ENCODE results near the gene CAMKK1. TPM values are rescaled to one million over a fixed set of nuclear protein-coding genes. Genes with fewer than 3 reads are reported as not detected.

Gene CAMKK1
- total RNA-seq, 1 experiment from 2014 or later, result 3.4 TPM

DNA sequence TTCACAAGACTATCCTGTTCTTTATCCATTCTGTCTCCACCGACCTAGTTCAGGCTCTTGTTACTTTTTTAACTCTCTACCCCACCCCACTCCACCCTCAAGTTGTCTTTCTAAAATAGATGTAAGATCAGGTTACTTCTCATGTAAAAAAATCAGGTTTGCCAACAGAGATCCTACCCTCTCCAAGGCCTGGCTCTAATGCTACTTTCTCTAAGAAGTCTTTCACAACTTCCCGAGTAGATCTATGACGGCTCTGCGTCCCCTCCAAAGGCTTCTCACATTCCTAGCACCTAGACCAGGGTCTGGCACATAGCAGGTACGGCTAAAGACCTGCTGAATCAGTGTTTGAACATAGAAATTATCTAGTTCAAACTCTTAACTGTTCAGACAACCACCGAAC, 77.7 kb downstream of the CAMKK1 start:
- H3K4me1 ChIP-seq, result no peaks in the 10 kb centered on the region
- DNase-seq, result no peak
- no peaks in the 10 kb centered on the region for H3K27me3 ChIP-seq
- no peak overlapping the region for H3K4me3 ChIP-seq
- H3K36me3 ChIP-seq, result peaks cover 10% of the 10 kb centered on the region
- no peak overlapping the region for H3K27ac ChIP-seq
- no peaks in the 10 kb centered on the region for H3K9me3 ChIP-seq (replicated peaks)

DNA sequence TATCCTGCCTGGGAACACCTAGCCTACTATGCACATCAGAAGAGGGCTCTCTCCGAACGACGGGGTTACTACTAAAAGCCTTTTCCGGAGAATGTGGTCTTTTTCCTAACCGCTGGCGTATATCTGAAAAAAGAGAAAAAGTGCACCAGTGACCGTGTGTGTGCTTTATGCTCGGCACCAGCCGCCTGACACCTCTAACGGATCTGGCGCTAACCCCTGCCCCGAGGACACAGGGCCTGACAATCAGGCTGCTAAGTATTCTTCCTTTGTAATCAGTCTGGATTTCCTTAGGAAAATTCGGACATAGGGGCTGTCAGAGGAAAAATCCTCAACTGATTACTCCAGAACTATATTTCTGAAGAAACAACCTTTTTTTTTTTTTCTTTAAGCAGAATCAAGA, 78.5 kb downstream of the CAMKK1 start:
- Histone ChIP-seq H3K4me3 (no peak overlapping the region), H3K36me3 (peaks cover 10% of the 10 kb centered on the region), H3K27ac (no peak overlapping the region), H3K4me1 (no peaks in the 10 kb centered on the region), H3K9me3 (replicated peaks) (no peaks in the 10 kb centered on the region), H3K27me3 (no peaks in the 10 kb centered on the region)
- no peak for DNase-seq

DNA sequence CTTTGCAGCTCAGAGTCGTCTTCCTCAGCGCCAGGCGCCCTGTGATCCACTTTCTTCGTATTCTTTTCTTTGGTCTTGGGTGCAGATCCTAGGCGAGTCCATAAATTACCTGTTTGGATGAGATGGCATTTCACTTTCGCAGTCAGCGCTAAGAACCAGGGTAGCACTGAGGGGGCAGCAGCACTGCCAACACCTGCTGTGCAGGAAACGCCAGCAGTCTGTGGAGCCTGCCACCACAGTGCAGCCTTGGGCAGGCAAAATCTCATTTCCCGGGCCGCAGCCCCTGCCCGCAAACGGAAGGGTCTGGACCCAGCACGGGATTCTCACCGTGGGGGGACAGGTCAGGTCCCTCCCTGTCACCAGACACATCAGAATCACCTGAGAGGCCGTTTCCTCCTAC, 79.7 kb downstream of the CAMKK1 start:
- no peak for DNase-seq
- peaks cover 7% of the 10 kb centered on the region for H3K36me3 ChIP-seq
- H3K4me3 ChIP-seq, result no peak overlapping the region
- H3K9me3 ChIP-seq (replicated peaks), result no peaks in the 10 kb centered on the region
- no peaks in the 10 kb centered on the region for H3K4me1 ChIP-seq
- no peak overlapping the region for H3K27ac ChIP-seq
- no peaks in the 10 kb centered on the region for H3K27me3 ChIP-seq

DNA sequence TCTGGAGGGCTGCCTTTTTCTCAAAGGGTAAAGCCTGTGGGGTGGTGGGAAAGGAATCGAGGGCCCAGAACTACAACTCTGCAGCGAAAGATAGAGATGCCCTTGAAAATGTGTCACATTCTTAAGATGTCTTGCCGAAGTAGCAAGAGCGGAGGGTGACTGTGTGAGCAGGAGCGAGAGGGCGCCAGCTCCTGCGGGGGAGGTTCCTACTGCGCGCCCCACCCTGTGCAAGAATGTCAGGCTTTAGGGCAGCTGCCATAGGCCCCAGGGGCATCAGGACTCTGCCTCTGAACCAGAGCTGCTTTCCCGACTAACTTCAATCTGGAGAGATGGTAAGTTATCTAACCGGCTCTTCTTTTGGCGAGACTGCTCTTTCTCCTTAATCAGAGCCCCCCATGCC, 80.1 kb downstream of the CAMKK1 start:
- Histone ChIP-seq H3K36me3 (peaks cover 5% of the 10 kb centered on the region), H3K4me3 (no peak overlapping the region), H3K9me3 (replicated peaks) (no peaks in the 10 kb centered on the region), H3K27me3 (no peaks in the 10 kb centered on the region), H3K27ac (no peak overlapping the region), H3K4me1 (no peaks in the 10 kb centered on the region)
- DNase-seq, result no peak

DNA sequence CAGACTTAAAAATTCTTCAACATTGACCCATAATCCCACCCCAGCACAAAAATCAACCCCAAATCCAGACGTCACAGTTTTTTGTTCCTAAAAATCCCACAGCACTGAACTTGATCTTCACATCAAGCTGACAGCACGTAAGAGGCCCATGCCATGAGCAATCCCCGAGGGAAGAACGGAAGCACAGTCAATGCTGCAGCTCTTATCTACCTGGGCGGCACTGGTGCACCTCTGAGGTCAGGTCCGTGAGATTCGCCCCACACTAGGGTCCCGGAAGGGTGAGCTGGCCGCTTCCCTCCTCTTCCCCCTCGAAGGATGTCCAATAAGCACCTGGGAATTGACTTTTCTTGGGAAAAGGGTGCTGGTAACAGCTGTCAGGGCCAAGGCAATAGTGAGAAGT, 80.6 kb downstream of the CAMKK1 start:
- Histone ChIP-seq H3K4me1 (no peaks in the 10 kb centered on the region), H3K27ac (no peak overlapping the region), H3K36me3 (peaks cover 2% of the 10 kb centered on the region), H3K27me3 (no peaks in the 10 kb centered on the region), H3K4me3 (no peak overlapping the region), H3K9me3 (replicated peaks) (no peaks in the 10 kb centered on the region)
- DNase-seq, result no peak

Other genes starting within 250 kb of the CAMKK1 start
- gene TAX1BP3, start 224.5 kb downstream of the CAMKK1 start, total RNA-seq (2014; rRNA removed; shearing (Covaris generic)), result 27.6 and 28.6 TPM in 2 replicates
- 25.3 and 27.9 TPM in 2 replicates for gene EMC6, start 224.2 kb downstream of the CAMKK1 start, total RNA-seq (2014; rRNA removed; shearing (Covaris generic))
- gene P2RX5, start 196.9 kb downstream of the CAMKK1 start, total RNA-seq (2014; rRNA removed; shearing (Covaris generic)), result 1.2 and 3.0 TPM in 2 replicates
- 15.2 and 15.9 TPM in 2 replicates for gene HASPIN, start 169.2 kb downstream of the CAMKK1 start, total RNA-seq (2014; rRNA removed; shearing (Covaris generic))
- 31.0 and 31.6 TPM in 2 replicates for gene ITGAE, start 91.9 kb downstream of the CAMKK1 start, total RNA-seq (2014; rRNA removed; shearing (Covaris generic))
- gene NCBP3, start 46.8 kb downstream of the CAMKK1 start, total RNA-seq (2014; rRNA removed; shearing (Covaris generic)), result 23.3 and 25.4 TPM in 2 replicates
- gene P2RX1, start 23.4 kb upstream of the CAMKK1 start, total RNA-seq (2014; rRNA removed; shearing (Covaris generic)), result 0.06 TPM in 1 of 2 replicates, not detected in the other
- gene ATP2A3, start 71.4 kb upstream of the CAMKK1 start, total RNA-seq (2014; rRNA removed; shearing (Covaris generic)), result 1.9 and 2.0 TPM in 2 replicates
- 13.2 and 17.4 TPM in 2 replicates for gene ZZEF1, start 250.0 kb upstream of the CAMKK1 start, total RNA-seq (2014; rRNA removed; shearing (Covaris generic))

All from SJCRH30 (cell line).